Measurements from ENCODE around the gene HES5. TPM values are rescaled to one million over a fixed set of nuclear protein-coding genes. Genes with fewer than 3 reads are reported as not detected.

The HES5 gene
- total RNA-seq, 6 donors from 2014 or later = 0.31 to 1.6 (median 0.92) TPM; not detected in 2

DNA sequence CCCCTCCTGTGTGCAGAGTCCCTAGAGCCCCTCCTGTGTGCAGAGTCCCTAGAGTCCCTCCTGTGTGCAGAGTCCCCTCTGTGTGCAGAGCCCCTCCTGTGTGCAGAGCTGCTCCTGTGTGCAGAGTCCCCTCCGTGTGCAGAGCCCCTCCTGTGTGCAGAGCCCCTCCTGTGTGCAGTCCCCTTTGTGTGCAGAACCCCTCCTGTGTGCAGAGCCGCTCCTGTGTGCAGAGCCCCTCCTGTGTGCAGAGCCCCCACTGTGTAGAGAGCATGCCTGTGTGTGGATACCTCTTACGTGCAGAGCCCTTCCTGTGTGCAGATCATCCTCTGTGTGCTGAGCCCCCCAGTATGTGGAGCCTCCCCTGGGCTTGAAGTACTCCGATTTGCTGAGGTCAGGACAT, 8.3 kb upstream of the HES5 start:
- TF ChIP-seq CTCF (IDR thresholded peaks at IDR 0.05) = no peak
- TF ChIP-seq POLR2A (IDR thresholded peaks at IDR 0.05) = no peak
- no peak for TF ChIP-seq POLR2AphosphoS5 (IDR thresholded peaks at IDR 0.05)
- no peak for TF ChIP-seq EP300 (IDR thresholded peaks at IDR 0.05)
- Histone ChIP-seq H3K9me3 (no peaks in the 10 kb centered on the region), H3K4me1 (peaks cover 8 to 33% (median 29%) of the 10 kb centered on the region in 4 donors), H3K4me3 (no peak overlapping the region), H3K27me3 (peaks cover 0 to 10% (median 4%) of the 10 kb centered on the region in 4 donors), H3K27ac (no peak overlapping the region), H3K36me3 (no peaks in the 10 kb centered on the region)
- DNase-seq = peak in 1 of 2 donors; percentile 6
- no peak for ATAC-seq (ENCODE audit: low FRiP score in 2 of 2)
- WGBS, 2 donors = 87 to 90% methylated on average over 2 to 4 of the region's 4 CpGs

GRCh38 chr1:2537784-2538115, 7.7 kb upstream of the HES5 start:
- TF ChIP-seq EP300 (IDR thresholded peaks at IDR 0.05) = no peak
- no peak for TF ChIP-seq CTCF (IDR thresholded peaks at IDR 0.05)
- TF ChIP-seq POLR2A (IDR thresholded peaks at IDR 0.05) = no peak
- TF ChIP-seq POLR2AphosphoS5 (IDR thresholded peaks at IDR 0.05) = no peak
- ATAC-seq (ENCODE audit: low FRiP score in 2 of 2) = no peak
- WGBS, 2 donors = 76% methylated on average over 9 of the region's 9 CpGs; no CpG with 5 or more reads in 1 of the 2 donors
- Histone ChIP-seq H3K36me3 (no peaks in the 10 kb centered on the region), H3K4me3 (no peak overlapping the region), H3K9me3 (no peaks in the 10 kb centered on the region), H3K27ac (no peak overlapping the region), H3K4me1 (peaks cover 8 to 32% (median 29%) of the 10 kb centered on the region in 4 donors), H3K27me3 (peaks cover 0 to 12% (median 4%) of the 10 kb centered on the region in 4 donors)
- no peak for DNase-seq

DNA sequence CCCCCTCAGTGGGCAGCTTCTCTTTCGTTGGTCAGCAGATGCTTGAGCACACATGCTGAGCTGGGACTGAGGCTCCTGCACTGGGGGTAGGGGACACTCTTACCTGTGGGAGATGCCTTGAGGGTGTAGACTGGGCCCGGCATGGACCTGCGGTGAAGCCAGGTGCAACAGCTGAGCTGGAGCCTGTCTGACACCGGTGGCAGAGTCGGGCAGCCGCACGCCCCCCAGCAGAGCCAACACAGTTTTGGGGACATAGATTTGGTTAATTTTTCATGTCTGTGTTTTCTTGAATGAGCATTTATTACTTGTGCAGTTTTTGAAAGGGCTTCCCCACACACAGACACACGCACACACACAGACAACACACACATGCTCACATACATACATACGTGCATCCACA, 5.9 kb upstream of the HES5 start:
- Histone ChIP-seq H3K27ac (no peak overlapping the region), H3K36me3 (no peaks in the 10 kb centered on the region), H3K4me3 (no peak overlapping the region), H3K9me3 (no peaks in the 10 kb centered on the region), H3K4me1 (peaks cover 8 to 28% (median 25%) of the 10 kb centered on the region in 4 donors), H3K27me3 (peaks cover 0 to 19% (median 7%) of the 10 kb centered on the region in 4 donors)
- peak in 1 of 2 donors; percentile 56 for DNase-seq
- ATAC-seq (ENCODE audit: low FRiP score in 2 of 2) = no peak
- TF ChIP-seq POLR2A (IDR thresholded peaks at IDR 0.05) (no peak), POLR2AphosphoS5 (IDR thresholded peaks at IDR 0.05) (no peak), CTCF (IDR thresholded peaks at IDR 0.05) (no peak), EP300 (IDR thresholded peaks at IDR 0.05) (no peak)
- WGBS, 2 donors = 93% methylated on average over 6 to 9 of the region's 9 CpGs

GRCh38 chr1:2535455-2535854, 5.4 kb upstream of the HES5 start:
- no peak for ATAC-seq (ENCODE audit: low FRiP score in 2 of 2)
- peaks cover 10 to 28% (median 25%) of the 10 kb centered on the region in 4 donors for H3K4me1 ChIP-seq
- DNase-seq = peak in 1 of 2 donors; percentile 81
- no peak overlapping the region for H3K4me3 ChIP-seq
- H3K27me3 ChIP-seq = peaks cover 0 to 21% (median 9%) of the 10 kb centered on the region in 4 donors
- H3K36me3 ChIP-seq = no peaks in the 10 kb centered on the region
- peak overlapping the region in 1 of 4 donors; percentile 18 for H3K27ac ChIP-seq
- WGBS, 2 donors = 74 to 79% methylated on average over 13 to 21 of the region's 27 CpGs
- no peaks in the 10 kb centered on the region for H3K9me3 ChIP-seq
- TF ChIP-seq POLR2AphosphoS5 (IDR thresholded peaks at IDR 0.05) = no peak
- no peak for TF ChIP-seq EP300 (IDR thresholded peaks at IDR 0.05)
- no peak for TF ChIP-seq POLR2A (IDR thresholded peaks at IDR 0.05)
- no peak for TF ChIP-seq CTCF (IDR thresholded peaks at IDR 0.05)

All from upper lobe of left lung (tissue), 6 donors.